Breast epithelium (tissue), 3 donors: ENCODE data around the gene YTHDF1.

Source experiments
- CTCF ChIP-seq, 3 donors: fragments of 450-650 bp; IDR thresholded peaks; one replicate each; pipeline ENCODE4 v1.5.1; 2016 to 2017; ENCODE audit warnings: antibody characterized with exemption in 3 of 3, mild to moderate bottlenecking in 3 of 3, moderate library complexity in 3 of 3
- POLR2AphosphoS5 ChIP-seq, 3 donors: sonication (generic); formaldehyde crosslinking; IDR thresholded peaks; one replicate each; pipeline ENCODE4 v1.6.1; 2017; ENCODE audit warnings: antibody characterized with exemption in 3 of 3

- TF ChIP-seq CTCF (IDR thresholded peaks at IDR 0.05) (no peak), POLR2AphosphoS5 (IDR thresholded peaks at IDR 0.05) (no peak)
Measured at GRCh38 chr20:63147532-63147931, 68.4 kb downstream of the YTHDF1 start.
